Ovary (tissue), 9 donors: ENCODE data around the gene LARP4B. TPM values are rescaled to one million over a fixed set of nuclear protein-coding genes. Genes with fewer than 3 reads are reported as not detected.
A peak's percentile ranks its signal among the peaks of the same experiment; 100 is the strongest.

ENCODE experiments used
- DNase-seq, 5 donors: peaks; one replicate each; pipeline ENCODE4 v3.0.0-alpha.2; 2019 to 2020
- H3K27ac ChIP-seq, 2 donors: fragments of 200-600 bp; one replicate each; pipeline versions ENCODE4 v1.5.1 to v1.8.0; 2019 to 2022
- H3K27me3 ChIP-seq: fragments of 200-600 bp; one replicate; pipeline ENCODE4 v1.8.0; 2022
- H3K36me3 ChIP-seq: fragments of 200-600 bp; sonication (generic); one replicate; pipeline ENCODE4 v1.5.1; 2019
- H3K4me1 ChIP-seq: one replicate; pipeline ENCODE4 v1.8.1; 2013; ENCODE audit warnings: mild to moderate bottlenecking, moderate library complexity; ENCODE audit not compliant: insufficient read depth
- H3K4me3 ChIP-seq: fragments of 200-600 bp; sonication (generic); one replicate; pipeline ENCODE4 v1.5.1; 2017
- H3K9me3 ChIP-seq, 2 donors: fragments of 200-600 bp in 1 of 2; sonication (generic) in 1 of 2; one replicate each; pipeline versions ENCODE4 v1.5.1 to v1.8.1; 2013 to 2019; ENCODE audit warnings: mild to moderate bottlenecking in 1 of 2, moderate library complexity in 1 of 2
- CTCF ChIP-seq, 3 donors: fragments of 450-650 bp in 2 of 3; fragments of 200-600 bp in 1 of 3; IDR thresholded peaks; one replicate each; pipeline versions ENCODE4 v1.5.1 to v1.8.0; 2016 to 2022; ENCODE audit warnings: antibody characterized with exemption in 3 of 3, mild to moderate bottlenecking in 1 of 3
- EP300 ChIP-seq: sonication (generic); formaldehyde crosslinking; IDR thresholded peaks from one replicate; pipeline ENCODE4 v1.6.1; 2017; ENCODE audit warnings: antibody characterized with exemption
- POLR2A ChIP-seq: fragments of 450-650 bp; IDR thresholded peaks from one replicate; pipeline ENCODE4 v1.6.1; 2017; ENCODE audit warnings: antibody characterized with exemption, mild to moderate bottlenecking, moderate library complexity
- WGBS, 3 donors: extraction: QIAGEN DNeasy Blood & Tissue Kit in 1 of 3; methylation state at CpG; one replicate each; pipeline versions ENCODE4 v1.1.5 to v1.1.7; 2013 to 2017; 5-methylcytosine and 5-hydroxymethylcytosine counted together
- intact Hi-C, 4 donors: fragments of 100-400 bp; cut with DNase I; formaldehyde crosslinking; loops; one replicate each; pipeline versions ENCODE4 v1.11.0 to v1.15.1; 2022 to 2023
- polyA plus RNA-seq, 2 donors: library from polyadenylated mRNA; stranded (reverse); fragments of 200-250 nt in 1 of 2; fragments of 350-450 nt in 1 of 2; fragmentation: Illumina TruSeq in 1 of 2; extraction: RNeasy Lipid Tissue Mini Kit (QIAGEN cat#74804) in 1 of 2; gene quantifications; one replicate each; pipeline ENCODE4 v1.2.3, GENCODE V29; 2013 to 2014
- total RNA-seq, 7 donors: library from RNA; depleted of rRNA in 2 of 7; stranded (reverse); fragments of >200 nt in 2 of 7; fragmentation: NEBNext Ultra II Directional in 3 of 7; extraction: Animal tissue kit (Norgen Biotek cat#: 25700) in 3 of 7; gene quantifications; one replicate each; pipeline versions ENCODE4 v1.1.0 to v1.2.4, GENCODE V29; 2016 to 2023
- donor health status: DM: no; HTN: no; CAD: no; lungs with moderate emphysema.
- donor health status: DM: no; HTN: no; CAD: no.
- donor health status: Bipolar disorder and iron deficiency.
- donor health status: DM: yes; HTN: yes; CAD: no.
- donor health status: DM: no; HTN: no; CAD: no.
- donor health status: DM: yes; HTN: yes; CAD: no.

Gene LARP4B
- total and polyA plus RNA-seq, 9 donors = 14.4 to 77.8 (median 54.4) TPM

DNA sequence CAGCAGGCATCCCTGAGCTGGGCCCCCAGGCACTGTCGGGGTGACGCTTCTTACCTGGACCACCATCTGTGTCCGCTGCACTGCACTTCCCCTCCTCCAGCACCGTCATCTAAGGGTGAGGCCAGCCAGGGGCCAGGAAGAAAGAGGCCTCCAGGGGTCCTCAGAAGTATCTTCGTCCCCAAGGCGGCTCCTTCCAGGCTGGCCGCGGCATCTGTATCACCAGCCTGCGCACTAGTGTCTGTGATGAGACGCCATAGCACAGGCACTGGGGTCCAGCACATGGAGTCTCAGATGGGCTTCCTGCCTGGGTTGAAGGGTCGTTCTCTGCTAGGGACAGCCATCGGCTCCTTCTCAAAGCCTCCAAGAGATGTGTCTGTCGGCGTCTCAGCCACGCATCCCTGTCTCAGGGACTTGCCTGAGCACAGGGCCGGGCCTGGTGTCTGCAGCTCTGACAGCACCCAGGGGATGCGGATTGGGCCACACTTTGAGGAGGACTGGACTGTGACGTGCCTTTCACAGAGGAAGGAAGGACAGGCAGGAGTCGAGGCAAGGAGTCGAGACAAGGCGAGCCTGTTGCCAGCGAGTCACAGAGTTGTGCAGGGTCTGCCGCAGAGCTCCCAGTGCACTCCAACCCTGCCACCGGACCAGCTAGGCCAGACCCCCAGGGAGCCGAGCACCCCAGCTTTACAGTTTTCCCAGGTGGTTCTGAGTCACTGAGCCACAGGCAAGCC lies 140.5 kb downstream of the LARP4B start:
- no peak for TF ChIP-seq EP300
- no peak for TF ChIP-seq CTCF (IDR thresholded peaks at IDR 0.05)
- no peak for TF ChIP-seq POLR2A
- WGBS, 3 donors = 82 to 87% (median 83%) methylated on average over 25 of the region's 25 CpGs

GRCh38 chr10:789831-790701 lies 141.4 kb downstream of the LARP4B start:
- WGBS, 3 donors = 53 to 57% (median 57%) methylated on average over 28 to 30 of the region's 30 CpGs
- Histone ChIP-seq H3K4me1 (no peaks in the 10 kb centered on the region), H3K4me3 (no peak overlapping the region), H3K27me3 (no peaks in the 10 kb centered on the region), H3K9me3 (no peaks in the 10 kb centered on the region), H3K27ac (no peak overlapping the region), H3K36me3 (no peaks in the 10 kb centered on the region)
- TF ChIP-seq EP300 = no peak
- TF ChIP-seq POLR2A = no peak
- no peak for TF ChIP-seq CTCF (IDR thresholded peaks at IDR 0.05)
- intact Hi-C loops = loop anchor here in 3 of 4 donors (5.0 to 10.0 kb wide), 3 partner anchors 273 to 278 kb away; no protein-coding TSS in a partner anchor
- DNase-seq = peak in 2 of 5 donors; percentile 14 to 37

More for the DNA sequence above, 140.5 kb downstream of the LARP4B start:
- Histone ChIP-seq H3K27me3 (no peaks in the 10 kb centered on the region), H3K27ac (no peak overlapping the region), H3K4me3 (no peak overlapping the region), H3K36me3 (no peaks in the 10 kb centered on the region), H3K9me3 (no peaks in the 10 kb centered on the region), H3K4me1 (no peaks in the 10 kb centered on the region)
- DNase-seq = peak in 2 of 5 donors; percentile 6 to 21
- intact Hi-C loops = no loop called here

DNA sequence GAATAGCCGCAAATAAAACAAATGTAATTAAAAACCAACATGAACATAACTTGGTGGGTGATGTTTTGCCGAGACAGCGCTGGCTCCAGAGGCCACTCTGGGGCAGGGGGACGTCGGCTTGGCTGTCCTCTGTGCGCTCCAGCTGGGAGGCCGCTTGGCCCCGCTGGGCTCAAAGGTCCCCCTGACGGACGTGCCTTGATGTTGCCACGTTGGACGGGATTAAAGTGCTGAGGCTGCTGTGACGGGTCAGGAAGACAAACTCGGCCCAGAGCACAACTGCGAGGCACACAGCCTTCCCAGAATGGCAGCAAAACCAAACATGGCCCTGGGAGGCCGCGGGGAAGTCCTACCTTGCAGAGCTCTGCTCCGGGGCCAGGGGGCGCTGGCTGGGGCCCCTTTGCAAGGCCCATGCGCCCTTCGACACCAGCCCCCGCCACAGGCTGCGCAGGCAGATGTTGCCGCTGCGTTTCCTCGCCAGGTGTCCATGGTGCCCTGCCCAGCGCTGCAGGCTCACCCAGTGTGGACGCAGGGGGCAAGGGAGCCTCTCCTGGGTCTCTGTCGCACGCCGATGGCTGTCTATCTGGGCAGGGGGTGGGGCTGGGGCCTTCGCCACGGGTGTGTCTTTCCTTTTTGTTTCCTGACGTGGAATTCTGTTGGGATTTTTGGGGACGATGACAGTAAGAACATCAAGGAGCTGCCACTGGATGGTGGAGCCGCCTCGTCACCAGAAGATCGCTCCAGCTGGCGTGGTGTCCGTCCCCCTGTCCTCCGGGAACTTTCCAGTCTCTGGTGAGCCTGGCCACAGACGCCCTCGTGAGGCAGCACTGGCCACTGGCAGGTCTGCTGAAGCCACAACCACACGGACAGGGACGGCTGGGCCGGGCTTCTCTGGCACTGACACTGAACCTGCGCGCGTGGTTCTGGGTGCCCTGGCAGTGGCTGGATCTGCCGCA lies 142.4 kb downstream of the LARP4B start:
- peak in 3 of 5 donors; percentile 71 to 81 (median 73) for DNase-seq
- Histone ChIP-seq H3K36me3 (no peaks in the 10 kb centered on the region), H3K9me3 (no peaks in the 10 kb centered on the region), H3K27me3 (no peaks in the 10 kb centered on the region), H3K4me1 (no peaks in the 10 kb centered on the region), H3K27ac (no peak overlapping the region), H3K4me3 (peak overlapping the region; percentile 40)
- TF ChIP-seq CTCF (IDR thresholded peaks at IDR 0.05) (peak in 2 of 3 donors; percentile 54 to 66), EP300 (no peak)
- 14 to 26% (median 22%) methylated on average over 49 to 50 of the region's 50 CpGs for WGBS, 3 donors
- intact Hi-C loops = loop anchor here in 3 of 4 donors (5.0 to 10.0 kb wide), 3 partner anchors 272 to 277 kb away; no protein-coding TSS in a partner anchor
